ENCODE data around the gene ABCA4.

GRCh38 chr1:94124538-94124937, 3.6 kb upstream of the ABCA4 start:
- no peak for TF ChIP-seq CTCF (IDR thresholded peaks at IDR 0.05; ENCODE audit: borderline replicate concordance, extremely low read depth, low read length, poor library complexity, severe bottlenecking)
- TF ChIP-seq EZH2 (IDR thresholded peaks at IDR 0.05; ENCODE audit: borderline replicate concordance, low read depth, low read length, severe bottlenecking) = no peak

Measured in DND-41 (cell line).